Measurements from ENCODE around the gene RABGAP1L.

DNA sequence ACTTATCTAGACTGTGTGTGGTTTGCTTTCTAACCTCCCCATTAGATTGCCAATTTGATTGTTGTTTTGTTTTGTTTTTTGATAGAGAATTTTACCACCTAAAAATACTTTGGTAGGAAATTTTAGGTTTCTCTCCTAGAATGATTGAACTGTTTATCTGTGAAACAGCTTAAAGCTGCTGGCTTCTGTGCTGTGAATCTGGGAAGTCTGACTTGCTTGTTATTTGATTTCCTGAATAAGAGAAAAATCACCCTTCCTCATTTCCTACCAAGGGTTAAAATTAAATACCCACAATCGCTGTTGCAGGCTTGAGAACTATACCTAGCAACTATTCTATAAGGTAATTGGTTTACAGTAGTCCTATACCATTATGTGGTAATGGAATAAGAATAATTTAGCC is 641.6 kb downstream of the RABGAP1L start:
- TF ChIP-seq, protein P1, sequence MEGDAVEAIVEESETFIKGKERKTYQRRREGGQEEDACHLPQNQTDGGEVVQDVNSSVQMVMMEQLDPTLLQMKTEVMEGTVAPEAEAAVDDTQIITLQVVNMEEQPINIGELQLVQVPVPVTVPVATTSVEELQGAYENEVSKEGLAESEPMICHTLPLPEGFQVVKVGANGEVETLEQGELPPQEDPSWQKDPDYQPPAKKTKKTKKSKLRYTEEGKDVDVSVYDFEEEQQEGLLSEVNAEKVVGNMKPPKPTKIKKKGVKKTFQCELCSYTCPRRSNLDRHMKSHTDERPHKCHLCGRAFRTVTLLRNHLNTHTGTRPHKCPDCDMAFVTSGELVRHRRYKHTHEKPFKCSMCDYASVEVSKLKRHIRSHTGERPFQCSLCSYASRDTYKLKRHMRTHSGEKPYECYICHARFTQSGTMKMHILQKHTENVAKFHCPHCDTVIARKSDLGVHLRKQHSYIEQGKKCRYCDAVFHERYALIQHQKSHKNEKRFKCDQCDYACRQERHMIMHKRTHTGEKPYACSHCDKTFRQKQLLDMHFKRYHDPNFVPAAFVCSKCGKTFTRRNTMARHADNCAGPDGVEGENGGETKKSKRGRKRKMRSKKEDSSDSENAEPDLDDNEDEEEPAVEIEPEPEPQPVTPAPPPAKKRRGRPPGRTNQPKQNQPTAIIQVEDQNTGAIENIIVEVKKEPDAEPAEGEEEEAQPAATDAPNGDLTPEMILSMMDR (IDR thresholded peaks at IDR 0.05) = no peak
- TF ChIP-seq POLR2A (IDR thresholded peaks at IDR 0.05) = no peak

Data from body of pancreas (tissue), 4 donors.